Activated T-helper 9 cell treated with anti-CD3 and anti-CD28 coated beads, Interleukin-2, amount 50 U/mL, for 16 hours (primary cell): ENCODE measurements around the gene KRT78.

Source experiments
- DNase-seq: peaks from one replicate; pipeline ENCODE4 v3.0.0-alpha.2; 2020; ENCODE audit warnings: low read depth

KRT78 gene

DNA sequence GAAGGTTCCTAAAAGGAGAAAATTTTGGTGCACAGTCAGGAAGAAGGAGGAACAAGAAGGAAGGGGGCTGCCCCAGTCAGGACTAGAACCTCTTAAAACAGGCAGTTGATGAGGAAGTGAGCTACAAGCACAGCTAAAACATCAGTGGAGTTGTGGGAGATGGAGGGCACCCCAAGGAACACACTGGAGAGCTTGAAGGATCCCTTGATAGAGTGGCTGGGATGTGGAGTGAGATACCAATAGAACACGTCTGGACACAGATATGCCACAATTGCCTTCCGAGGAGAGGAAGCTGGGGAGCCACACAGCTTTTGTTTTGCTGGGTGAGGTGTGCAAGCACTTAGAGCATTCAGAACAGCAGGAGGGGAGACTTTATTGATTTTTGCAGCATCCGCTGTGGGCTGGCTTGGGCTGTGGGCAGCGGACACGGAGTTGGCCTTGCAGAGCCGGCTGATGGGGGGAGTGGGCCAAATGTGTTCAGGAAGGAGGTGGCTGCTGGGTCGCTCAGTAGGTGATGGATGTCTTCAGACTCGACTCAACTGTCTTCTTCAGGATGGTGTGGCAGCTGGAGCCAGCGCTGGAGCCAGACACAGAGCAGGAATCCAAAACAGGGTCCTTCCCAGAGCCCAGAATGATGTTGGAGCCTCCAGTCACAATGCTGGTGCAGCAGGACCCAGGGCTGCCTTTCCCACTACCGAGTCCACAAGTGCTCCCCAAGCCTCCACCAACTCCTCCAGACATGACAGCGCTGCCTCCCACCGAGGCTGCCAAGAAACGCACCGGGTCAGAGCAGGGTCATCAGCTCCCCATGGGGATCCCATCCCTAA is 10.0 kb downstream of the KRT78 start:
- no peak for DNase-seq

DNA sequence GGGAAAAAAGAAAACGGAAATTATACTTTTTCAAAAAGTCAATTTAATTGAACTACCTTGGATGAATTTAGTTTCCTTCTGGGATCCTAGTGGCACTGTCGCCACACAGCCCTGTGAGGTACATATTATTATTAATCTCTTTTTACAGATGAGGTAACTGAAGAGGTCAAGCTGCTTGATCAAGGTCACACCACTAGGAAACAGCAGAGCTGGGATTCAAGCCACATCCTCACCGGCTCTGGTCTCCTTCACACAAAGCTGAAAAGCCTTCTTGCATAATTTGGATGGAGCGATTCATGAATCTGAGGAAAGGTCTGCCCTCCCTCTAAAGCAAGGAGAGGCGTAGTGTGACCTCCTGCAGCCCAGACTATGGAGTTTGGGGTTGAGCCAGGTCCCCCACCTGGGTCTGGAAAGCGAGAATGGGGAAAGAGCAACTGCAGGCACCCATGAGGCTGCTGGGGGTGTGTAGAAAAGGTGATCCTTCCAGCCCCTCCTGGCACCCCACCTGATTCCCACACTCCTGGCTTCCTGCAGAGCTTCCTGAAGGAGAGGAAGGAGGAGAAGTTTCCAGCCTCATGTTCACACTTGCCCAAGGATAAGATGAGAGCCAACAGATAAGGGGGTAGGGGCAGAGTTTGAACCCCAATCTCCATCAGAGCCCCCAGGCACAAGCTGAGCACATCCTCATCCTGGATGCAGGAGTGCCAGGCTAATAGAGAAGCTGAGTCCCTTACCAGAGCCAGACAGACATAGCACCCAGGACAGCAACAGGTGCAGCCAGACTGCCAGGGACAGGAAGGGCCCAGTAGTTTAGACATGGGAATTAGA is 10.8 kb downstream of the KRT78 start:
- DNase-seq = no peak

DNA sequence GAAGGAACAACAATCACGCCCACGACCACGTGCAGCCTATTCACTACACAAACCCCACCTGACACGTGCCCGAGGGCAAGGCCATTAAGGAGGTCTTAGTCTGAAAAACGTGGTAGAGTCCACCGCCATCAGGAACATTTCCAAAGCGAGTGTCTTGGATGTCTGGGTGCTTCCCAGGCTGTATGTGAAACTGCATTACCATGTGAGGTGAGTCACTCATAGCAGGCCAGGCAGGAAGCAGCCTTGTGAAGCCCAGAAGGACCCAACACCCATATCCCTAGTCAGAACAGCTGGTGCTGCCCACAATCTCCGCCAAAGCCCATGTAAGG is 11.4 kb downstream of the KRT78 start:
- no peak for DNase-seq

DNA sequence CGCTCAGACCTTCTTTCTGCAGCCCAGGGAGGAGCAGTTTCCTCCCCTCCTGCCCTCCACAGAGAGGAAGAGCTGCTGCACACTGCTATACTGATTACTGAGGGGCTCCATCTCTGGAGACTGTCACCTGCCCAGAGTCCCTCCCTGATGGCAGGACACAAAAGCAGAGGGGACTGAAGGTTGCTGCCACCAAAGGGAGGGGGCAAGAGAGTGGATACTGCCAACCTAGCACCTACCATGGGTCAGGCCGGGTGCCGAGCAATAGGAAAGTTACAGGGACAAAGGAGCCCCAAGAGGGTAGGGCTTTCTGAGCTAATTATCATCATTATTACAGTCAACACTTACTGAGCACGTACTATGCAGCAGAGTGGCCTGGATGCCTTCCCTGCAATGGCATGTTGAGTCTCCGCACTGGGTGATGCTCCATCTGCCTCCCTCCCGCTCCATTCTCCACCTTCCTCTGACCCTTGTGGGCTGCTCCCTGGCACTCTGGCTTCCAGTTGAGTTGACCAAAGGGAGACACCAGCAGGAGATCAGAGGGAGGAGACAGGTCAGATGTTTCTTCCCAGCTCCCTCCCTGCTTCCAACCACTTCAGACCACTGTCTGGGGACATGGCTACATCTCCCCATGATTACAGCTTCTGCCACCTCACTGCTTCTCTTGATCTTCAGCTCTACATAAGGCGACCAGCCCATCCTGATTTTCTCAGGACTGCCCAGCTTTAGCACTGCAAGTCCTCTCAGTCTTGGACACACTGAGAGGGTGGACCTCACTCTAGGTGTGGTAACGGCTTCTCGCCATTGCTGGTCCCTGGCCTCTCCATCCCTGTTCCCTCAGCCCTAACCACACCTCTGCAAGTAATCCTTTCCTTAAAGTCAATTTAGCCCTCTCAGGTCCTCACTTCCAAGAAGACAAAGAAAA is 12.0 kb downstream of the KRT78 start:
- no peak for DNase-seq

DNA sequence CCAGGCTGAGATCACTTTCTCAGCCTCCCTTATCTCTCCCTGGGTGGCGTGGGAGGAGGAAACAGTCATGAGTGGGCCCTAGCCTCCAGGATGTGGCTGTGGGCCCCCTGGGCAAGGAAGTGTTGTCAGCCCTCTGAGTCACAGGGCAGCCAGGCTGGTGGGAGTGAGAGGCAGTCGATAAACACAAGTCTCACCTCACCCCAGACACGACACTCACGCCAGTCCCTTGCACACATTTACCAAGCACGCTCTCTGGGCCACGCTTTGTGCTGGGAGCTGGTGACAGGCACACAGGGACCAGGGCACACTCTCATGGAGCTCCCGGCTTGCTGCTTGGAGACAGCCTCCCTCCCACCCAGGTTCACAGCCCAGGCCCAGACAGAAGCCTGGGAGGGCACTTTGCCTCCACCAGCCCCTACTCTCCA is 12.7 kb downstream of the KRT78 start:
- DNase-seq = peak; percentile 22

DNA sequence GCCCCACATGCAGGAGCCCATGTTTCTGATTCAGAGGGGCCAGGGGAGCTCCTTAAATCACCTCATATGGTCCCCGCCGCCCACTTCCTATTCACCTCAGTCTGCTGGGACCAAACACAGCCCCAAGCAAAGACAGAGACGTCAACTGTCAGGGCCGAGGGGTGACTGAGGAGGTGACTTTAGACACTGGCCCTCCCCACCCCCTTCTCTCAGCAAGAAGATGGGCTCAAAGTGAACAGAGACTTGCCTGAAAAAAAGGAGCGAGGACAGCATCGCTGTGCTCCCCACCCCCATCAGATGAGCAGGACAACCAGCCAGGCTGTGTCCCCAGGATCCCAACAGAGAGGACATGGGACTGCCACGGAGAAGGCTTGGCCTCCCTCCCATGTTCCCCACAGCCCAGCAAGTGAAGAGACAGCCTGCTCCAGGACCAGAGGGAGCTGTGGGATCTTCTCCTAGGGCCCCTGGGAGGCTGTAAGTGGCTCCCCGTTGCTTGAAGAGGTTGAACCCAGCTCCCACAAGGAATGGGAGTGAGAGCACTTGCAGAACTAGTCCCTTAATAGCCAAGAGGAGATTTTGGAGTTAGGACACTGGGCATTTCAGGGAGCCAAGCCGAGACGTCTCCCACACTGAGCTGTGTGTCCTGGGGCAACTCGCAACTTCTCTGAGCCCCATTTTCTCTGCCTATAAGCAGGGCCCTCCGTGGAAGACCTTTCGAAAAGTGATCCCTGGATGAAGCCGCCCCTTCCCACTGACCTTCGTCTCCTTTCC is 13.3 kb downstream of the KRT78 start:
- DNase-seq = no peak

DNA sequence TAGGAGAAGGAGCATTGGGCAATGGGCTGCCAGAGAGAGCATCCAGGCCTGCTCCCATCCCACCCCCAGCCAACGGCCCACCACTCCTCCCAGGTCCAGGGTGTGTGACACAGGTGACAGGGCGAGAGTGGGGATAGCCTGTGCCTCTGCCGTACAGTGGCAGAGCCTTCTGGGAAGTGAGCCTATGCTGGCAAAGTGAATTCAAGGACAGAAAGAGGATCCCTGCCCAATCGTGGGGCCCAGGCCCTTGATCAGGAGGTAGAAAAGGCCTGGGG is 14.1 kb downstream of the KRT78 start:
- DNase-seq = no peak

DNA sequence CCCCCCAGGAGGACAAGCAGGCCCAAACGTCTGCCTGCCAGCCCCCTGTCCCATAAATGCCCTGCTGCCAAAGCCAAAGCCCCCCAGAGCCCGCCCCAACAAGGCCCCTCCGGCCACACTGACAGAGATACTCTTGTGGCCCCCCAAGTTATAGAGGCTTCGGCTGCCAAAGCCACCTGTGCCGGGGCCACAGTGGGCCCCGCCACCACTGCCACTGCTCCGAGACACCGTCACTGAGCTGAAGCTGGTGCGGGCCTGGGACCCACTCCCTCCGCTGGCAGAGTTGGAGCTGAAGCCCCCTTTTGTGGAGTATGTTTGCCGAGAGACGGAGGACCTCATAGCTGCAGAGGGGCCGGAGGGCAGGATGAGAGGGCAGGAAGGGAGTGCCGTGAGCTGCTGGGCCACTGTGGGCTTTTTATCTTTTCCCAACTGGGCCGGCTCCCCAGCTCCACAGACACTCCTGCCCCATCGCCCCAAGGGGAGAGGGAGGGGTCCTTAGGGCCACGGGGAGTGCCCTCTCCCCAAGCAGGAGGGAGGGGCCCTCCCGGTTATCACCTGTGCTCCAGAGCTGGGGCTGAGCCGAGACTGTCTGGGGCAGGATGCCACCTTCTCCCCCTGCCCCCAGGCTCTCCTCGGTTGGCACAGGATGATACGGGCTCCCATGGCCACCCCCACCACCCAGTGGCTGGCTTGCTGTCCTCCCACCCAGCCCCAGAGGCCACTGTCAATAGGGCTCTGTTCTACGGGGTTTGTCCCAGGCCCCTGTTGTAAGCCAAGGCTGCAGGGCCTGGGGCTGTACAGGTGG is 14.7 kb downstream of the KRT78 start, which contains the start of gene KRT79:
Gene KRT79 (minus strand): TSS at position 390 of the 805 bp plus-strand sequence. CDS start 51 bp downstream, at position 339.
- no peak for DNase-seq

DNA sequence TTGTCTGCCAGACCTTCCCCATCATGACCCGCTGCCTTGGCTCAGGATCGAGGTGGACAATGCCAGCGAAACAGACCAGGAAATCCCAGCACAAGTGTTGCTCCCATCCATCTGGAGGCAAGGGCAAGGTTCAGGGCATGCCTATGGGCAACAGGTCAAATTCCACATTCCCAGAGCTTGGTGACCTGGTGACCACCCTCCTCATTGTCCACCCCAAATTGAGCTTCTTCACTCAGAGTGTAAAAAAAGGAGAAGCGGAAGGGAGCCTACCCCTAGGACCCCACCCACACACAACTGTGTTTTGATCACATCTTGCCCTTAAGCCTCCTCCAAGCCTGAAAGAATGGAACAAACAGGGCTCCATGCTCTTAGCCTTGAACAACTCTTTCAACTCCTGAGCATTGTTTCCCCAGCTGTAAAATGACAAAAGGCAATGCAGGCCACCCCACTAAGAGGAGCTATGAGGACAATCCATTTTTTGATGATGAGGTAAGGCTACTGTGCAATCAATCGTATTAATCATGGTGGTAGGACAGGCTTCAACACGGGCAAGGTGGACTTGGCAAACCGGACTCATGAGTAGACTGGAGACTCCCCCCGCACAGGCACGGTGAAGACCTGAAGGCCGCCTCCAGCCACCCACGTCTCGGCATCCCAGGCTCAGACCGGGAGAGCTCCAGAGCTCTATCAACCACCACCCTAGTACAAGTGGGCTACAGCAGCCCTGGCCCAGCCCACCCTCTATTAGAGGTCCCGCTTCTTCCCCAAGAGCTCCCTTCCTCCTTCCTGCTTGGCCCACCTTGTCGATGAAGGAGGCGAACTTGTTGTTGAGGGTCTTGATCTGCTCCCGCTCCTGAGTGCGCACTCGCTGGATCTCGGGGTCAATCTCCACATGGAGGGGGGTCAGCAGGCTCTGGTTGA is 15.5 kb downstream of the KRT78 start:
- no peak for DNase-seq

DNA sequence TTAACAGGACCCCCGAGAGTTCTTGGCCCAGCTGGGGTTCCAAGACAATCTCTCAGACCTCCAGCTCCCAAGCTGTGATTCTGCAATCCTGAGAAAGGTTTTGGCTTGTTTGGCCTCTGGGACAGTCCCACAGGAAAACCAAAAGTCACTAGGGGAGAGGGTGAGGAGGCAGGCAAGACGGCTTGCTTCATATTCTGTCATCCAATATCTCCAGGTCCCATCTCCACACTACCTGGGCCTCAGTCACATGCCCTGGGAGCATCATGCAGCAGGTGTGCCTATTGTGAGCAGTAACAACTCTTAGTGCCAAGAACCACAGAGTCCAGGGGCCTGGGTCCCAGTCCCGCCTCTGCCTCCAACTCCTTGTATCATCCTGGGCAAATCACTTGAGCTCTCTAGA is 16.3 kb downstream of the KRT78 start:
- DNase-seq = no peak

DNA sequence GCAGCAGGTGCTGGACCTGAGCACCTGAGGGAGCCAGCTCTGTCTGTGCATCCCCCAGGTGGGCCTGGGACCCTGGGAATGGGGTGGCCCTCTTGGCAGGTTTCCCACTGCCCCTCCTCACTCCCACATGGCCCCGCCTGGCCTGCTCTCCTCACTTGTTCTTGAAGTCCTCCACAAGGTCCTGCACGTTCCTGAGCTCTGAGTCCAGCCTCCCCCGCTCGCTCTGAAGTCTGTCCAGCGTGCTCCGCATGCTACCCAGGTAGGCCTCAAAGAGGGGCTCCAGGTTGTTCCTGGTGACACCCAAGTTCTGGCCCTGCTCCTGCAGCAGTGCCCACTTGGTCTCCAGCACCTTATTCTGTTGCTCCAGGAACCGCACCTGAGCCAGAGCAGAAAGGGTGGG is 17.5 kb downstream of the KRT78 start:
- no peak for DNase-seq

DNA sequence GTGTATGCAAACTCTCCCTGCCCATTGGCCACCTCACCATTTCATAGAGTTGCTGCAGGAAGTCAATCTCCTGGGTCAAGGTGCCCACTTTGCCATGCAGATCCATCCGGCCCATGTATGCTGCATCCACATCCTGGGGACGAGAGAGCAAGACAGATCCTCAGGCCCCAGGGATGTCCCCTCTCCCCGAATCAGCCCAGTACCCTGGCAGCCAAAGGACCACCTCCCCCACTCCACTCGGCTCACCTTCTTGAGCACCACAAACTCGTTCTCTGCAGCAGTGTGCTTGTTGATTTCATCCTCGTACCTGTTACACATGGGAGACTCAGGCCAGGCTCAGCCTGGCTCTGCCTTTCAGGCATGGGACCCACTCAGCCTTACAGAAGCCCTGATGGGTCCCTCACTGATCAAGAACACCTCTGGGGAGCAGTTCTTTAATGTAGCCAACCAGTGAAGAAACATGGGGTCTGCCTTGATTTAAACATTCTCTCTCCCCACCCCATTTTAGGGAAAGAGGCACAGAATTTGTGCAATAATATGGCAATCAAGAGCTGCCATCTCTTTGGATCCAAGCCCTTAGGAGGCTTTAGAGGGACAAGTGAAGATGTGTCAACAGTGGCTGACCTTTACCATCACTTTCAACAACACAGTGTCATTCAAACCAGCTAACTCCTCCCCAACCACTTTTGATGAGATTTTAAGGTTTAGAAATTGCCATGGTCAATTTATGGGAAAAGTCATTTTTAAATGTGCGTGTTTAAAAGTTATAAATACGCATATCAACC is 18.6 kb downstream of the KRT78 start:
- DNase-seq = no peak

DNA sequence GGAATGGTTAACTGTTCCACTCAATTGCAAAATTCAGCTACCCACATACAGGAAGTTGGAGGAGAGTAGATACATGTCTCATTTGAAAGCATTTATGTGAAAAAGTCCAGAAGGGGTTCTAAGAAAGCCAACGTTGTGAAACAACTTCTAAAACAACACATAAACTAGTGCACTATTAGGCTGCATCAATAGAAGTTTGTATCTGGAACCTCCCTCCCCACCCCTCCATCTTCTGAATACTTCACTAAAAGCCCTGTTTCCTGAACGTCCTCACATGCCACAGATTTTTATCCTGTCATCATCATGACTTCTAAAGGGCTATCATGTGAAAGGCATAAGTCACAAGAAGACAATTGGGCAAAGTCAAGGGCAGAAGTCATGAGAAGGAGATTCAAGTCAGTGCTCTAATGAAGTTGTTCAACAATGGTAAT is 20.2 kb downstream of the KRT78 start:
- no peak for DNase-seq

DNA sequence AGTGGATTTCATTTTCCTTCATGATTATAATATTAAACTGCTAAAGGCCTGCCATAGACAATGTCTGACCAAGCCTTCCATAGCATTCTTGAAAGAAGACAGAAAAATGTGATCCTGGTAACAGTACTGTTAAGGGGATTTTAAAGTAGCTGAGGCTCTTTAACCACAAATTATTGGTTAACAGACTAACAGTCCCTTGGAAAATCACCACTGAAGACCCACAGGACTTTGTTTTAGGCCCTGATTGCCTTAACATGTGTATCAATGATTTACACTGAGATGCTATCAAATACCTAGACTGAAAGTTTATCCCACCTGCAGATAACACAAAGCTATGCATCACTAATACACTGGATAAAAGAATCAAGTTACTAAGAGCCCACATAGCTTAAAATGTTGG is 20.6 kb downstream of the KRT78 start:
- no peak for DNase-seq

DNA sequence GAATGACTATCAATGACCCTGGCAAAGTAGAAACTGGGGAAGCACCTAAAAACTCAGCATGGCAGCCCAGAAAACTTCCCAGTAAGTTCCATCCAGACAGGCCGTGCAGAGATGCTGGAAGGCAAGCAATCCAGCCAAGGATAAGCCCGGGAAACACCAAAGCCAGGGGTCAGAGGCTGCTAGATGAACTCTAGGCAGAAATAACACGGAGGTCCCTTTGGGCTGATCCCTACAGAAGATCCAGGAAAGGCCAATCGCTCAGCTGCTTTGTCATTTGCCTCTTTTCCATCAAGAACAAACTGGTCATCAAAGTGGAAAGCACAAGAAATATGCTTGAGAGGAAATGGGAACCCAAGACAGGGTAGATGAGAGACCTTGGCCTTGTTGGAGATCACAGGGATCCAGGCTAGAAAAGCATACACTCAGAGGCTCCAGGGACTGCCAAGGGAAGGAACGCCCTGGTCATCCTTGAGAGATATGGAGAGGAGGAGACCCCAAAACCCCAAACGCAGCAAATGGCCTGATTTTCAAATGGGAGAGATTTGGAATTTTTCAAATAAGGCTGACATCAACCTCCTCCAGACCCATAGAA is 21.2 kb downstream of the KRT78 start:
- DNase-seq = no peak

DNA sequence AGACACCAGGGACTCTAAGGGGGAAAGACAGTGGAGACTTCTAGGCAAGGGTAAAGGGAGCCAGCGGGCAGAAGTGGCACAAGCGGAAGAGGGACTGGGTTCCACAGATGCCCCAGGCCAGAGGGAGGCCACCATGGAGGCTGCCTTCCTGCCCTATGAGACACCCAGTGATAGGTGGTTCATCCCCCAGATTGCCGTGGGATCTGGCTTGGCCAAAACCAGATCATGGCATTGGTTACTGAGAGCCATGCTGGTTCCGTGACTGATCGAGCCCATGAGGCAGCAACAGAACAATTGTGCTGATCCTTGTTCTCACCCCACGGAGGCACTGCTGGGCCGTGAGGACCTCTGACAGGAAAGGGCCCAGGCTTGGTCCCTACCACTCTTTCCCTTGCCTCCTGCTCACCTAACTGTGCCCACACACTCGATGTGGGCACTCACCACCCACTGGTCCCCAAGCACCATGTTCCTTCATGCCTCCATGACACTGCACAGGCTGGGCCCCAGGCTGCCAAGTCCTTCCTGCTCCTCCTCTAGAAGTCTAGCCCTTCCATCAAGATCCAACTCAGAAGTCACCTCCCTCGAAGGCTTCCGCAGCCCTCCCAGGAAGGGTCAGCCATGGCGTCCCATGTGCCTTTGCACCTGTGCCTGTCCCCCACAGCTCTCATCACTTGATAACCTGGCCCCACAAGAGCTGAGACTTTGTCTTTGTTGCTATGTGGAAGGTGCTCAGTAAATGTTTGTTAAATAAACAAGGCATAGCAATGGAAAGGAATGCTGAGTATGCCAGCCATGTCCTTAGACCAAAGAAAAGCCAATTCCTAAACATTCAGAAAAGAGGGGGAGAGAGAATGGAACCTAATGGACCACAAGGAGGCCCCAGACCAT is 21.9 kb downstream of the KRT78 start:
- no peak for DNase-seq

DNA sequence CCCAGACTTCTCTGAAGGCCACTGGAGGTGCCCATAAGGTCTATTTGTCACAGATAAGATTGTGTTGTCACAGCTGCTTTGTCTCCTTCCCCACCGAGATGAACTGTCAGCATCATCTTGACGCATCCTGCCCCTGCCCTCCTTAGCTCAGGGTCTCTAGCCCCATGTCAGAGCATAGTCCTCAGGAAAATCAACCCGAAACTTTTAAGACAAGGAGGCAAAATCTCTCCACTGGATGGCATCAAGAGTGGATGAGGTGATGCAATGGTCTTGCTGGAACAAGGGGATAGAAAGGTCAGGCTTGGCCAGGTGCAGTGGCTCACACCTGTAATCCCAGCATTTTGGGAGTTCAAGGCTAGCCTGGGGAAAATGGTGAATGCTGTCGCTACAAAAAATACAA is 22.8 kb downstream of the KRT78 start:
- DNase-seq = no peak
